ENCODE results near the gene CABYR.

DNA sequence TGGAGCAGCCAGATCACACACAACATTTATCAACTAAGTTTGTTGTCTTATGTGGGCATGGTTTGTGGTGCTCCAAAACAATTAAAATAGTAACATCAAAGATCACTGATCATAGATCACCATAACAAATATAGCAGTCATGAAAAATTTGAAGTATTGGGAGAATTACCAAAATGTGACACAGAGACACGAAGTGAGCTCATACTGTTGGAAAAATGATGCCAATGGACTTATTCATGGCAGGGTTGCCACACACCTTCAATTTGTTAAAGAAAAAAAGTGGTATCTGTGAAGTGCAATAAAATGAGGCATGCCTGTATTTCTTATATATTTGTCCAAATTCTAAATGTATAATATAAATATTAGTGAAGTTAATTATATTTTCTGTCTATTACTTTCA is 42.9 kb upstream of the CABYR start:
- TF ChIP-seq CTCF (IDR thresholded peaks at IDR 0.05; ENCODE audit: insufficient read depth, low read depth, low read length) (no peak), EZH2 (IDR thresholded peaks at IDR 0.05; ENCODE audit: insufficient read depth, low read length) (no peak)

All from astrocyte (in vitro differentiated cells and primary cell).